ENCODE results near the gene GAB2. TPM values are rescaled to one million over a fixed set of nuclear protein-coding genes. Genes with fewer than 3 reads are reported as not detected.

GAB2 gene
- total RNA-seq, 1 donor from 2014 or later: 10.9 TPM

GRCh38 chr11:78351979-78352841 is 65.4 kb downstream of the GAB2 start:
- no peaks in the 10 kb centered on the region for H3K27me3 Mint-ChIP-seq (ENCODE audit: low read depth)
- peaks cover 4% of the 10 kb centered on the region for H3K9me3 Mint-ChIP-seq (ENCODE audit: low read depth)
- H3K4me1 Mint-ChIP-seq (ENCODE audit: low read depth): peaks cover 56% of the 10 kb centered on the region
- no peak overlapping the region for H3K4me3 Mint-ChIP-seq (ENCODE audit: unreplicated experiment)
- no peak for TF ChIP-seq CTCF (IDR thresholded peaks at IDR 0.05)
- no peak overlapping the region for H3K27ac Mint-ChIP-seq (ENCODE audit: unreplicated experiment)
- no peak for DNase-seq (ENCODE audit: low spot score)
- H3K36me3 Mint-ChIP-seq (ENCODE audit: low read depth): no peaks in the 10 kb centered on the region

- no peaks in the 10 kb centered on the region for H3K9me3 Mint-ChIP-seq (ENCODE audit: low read depth)
- H3K27ac Mint-ChIP-seq (ENCODE audit: unreplicated experiment): peak overlapping the region; percentile 91
- no peaks in the 10 kb centered on the region for H3K36me3 Mint-ChIP-seq (ENCODE audit: low read depth)
- no peak for DNase-seq (ENCODE audit: low spot score)
- no peak overlapping the region for H3K4me3 Mint-ChIP-seq (ENCODE audit: unreplicated experiment)
- H3K27me3 Mint-ChIP-seq (ENCODE audit: low read depth): no peaks in the 10 kb centered on the region
- TF ChIP-seq CTCF (IDR thresholded peaks at IDR 0.05): no peak
- H3K4me1 Mint-ChIP-seq (ENCODE audit: low read depth): peaks cover 54% of the 10 kb centered on the region
Measured at GRCh38 chr11:78351193-78351592, 66.4 kb downstream of the GAB2 start.

DNA sequence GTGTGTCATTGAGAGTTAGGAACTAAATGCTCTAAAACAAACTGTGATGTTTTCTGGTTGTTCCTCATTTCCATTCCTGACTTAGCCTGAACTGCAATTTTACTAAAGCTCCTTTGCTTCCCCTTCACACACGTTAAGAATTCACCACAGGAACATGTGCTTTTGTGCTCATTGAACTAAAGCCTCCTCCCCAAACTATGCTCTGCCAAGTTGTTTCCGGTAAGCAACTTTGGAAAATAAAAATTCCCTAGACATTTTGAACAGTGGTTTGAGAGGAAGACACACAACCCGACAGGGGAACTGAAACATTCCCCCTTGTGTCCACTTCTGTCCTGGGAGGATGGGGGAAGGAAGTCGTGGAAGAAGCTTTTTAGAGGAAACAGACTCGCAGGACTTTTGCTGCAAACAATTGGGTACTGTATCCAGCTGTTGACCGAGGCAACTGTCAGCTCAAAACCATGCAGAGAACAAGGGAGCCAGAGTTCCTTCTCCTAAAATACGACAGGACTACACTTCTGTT is 66.9 kb downstream of the GAB2 start:
- peak overlapping the region; percentile 57 for H3K4me3 Mint-ChIP-seq (ENCODE audit: unreplicated experiment)
- no peak for TF ChIP-seq CTCF (IDR thresholded peaks at IDR 0.05)
- H3K27ac Mint-ChIP-seq (ENCODE audit: unreplicated experiment): peak overlapping the region; percentile 91
- H3K9me3 Mint-ChIP-seq (ENCODE audit: low read depth): no peaks in the 10 kb centered on the region
- peaks cover 54% of the 10 kb centered on the region for H3K4me1 Mint-ChIP-seq (ENCODE audit: low read depth)
- no peaks in the 10 kb centered on the region for H3K36me3 Mint-ChIP-seq (ENCODE audit: low read depth)
- no peaks in the 10 kb centered on the region for H3K27me3 Mint-ChIP-seq (ENCODE audit: low read depth)
- no peak for DNase-seq (ENCODE audit: low spot score)

DNA sequence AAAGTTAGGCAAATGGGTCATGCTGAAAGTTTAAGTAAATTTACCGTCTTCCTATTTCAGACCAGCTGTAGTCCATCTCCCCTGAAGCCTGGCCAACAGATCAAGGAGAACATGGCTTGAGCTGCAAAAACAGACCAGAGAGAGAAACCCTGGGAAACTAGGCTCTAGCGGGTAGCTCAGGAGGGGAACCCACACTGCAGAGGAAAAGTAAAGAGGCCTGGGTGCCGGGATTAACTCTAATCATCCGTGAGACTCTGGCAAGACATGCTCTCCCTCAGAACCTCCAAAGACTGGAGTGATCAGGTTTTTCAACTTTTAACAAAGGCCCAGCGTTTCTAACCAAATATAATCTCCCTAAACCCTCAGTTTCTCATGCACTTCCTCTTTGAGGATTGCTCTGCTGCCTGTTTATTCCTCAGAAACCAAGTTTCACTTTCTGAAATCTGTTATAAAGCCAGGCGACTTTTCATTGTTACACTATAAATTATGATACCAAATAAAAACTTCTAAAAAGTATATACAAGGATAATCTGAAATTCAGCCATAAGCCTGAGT is 67.5 kb downstream of the GAB2 start:
- Mint-ChIP-seq H3K4me3 (ENCODE audit: unreplicated experiment) (peak overlapping the region; percentile 55), H3K27me3 (ENCODE audit: low read depth) (no peaks in the 10 kb centered on the region), H3K36me3 (ENCODE audit: low read depth) (no peaks in the 10 kb centered on the region), H3K4me1 (ENCODE audit: low read depth) (peaks cover 52% of the 10 kb centered on the region), H3K27ac (ENCODE audit: unreplicated experiment) (peak overlapping the region; percentile 91), H3K9me3 (ENCODE audit: low read depth) (no peaks in the 10 kb centered on the region)
- DNase-seq (ENCODE audit: low spot score): no peak
- TF ChIP-seq CTCF (IDR thresholded peaks at IDR 0.05): no peak

GRCh38 chr11:78349624-78350023 is 68.0 kb downstream of the GAB2 start:
- no peak for TF ChIP-seq CTCF (IDR thresholded peaks at IDR 0.05)
- peaks cover 47% of the 10 kb centered on the region for H3K4me1 Mint-ChIP-seq (ENCODE audit: low read depth)
- H3K9me3 Mint-ChIP-seq (ENCODE audit: low read depth): no peaks in the 10 kb centered on the region
- DNase-seq (ENCODE audit: low spot score): no peak
- no peak overlapping the region for H3K4me3 Mint-ChIP-seq (ENCODE audit: unreplicated experiment)
- no peaks in the 10 kb centered on the region for H3K36me3 Mint-ChIP-seq (ENCODE audit: low read depth)
- peak overlapping the region; percentile 91 for H3K27ac Mint-ChIP-seq (ENCODE audit: unreplicated experiment)
- no peaks in the 10 kb centered on the region for H3K27me3 Mint-ChIP-seq (ENCODE audit: low read depth)

Measured in chondrocyte (in vitro differentiated cells).